HEK293T (cell line): ENCODE data around the gene ST3GAL4.

ENCODE experiments used
- CTCF ChIA-PET: fragments of 350-600 bp; formaldehyde crosslinking; extraction: SDS; loops from one replicate; lab custom pipeline; 2021; ENCODE audit warnings: antibody characterized with exemption, inconsistent platforms; lab: Yijun Ruan, JAX
- POLR2A ChIA-PET: fragments of 350-600 bp; formaldehyde crosslinking; extraction: SDS; loops from one replicate; lab custom pipeline; 2020; ENCODE audit warnings: antibody characterized with exemption, inconsistent platforms; lab: Yijun Ruan, JAX
- DNase-seq: peaks from one replicate; pipeline ENCODE4 v3.0.0; 2012; ENCODE audit warnings: mixed read lengths; ENCODE audit errors: extremely low spot score
- ARNT ChIP-seq: fragments of 450-650 bp; IDR thresholded peaks from 2 replicates; pipeline ENCODE4 v1.6.1; 2017; ENCODE audit warnings: mild to moderate bottlenecking
- BHLHE40 ChIP-seq: fragments of 450-650 bp; IDR thresholded peaks from 2 replicates; pipeline ENCODE4 v1.6.1; 2016; ENCODE audit warnings: mild to moderate bottlenecking, moderate library complexity, borderline replicate concordance
- CTBP1 ChIP-seq: fragments of 450-650 bp; IDR thresholded peaks from 2 replicates; pipeline ENCODE4 v1.6.1; 2016; ENCODE audit warnings: borderline replicate concordance
- ELF4 ChIP-seq: fragments of 450-650 bp; IDR thresholded peaks from 2 replicates; pipeline ENCODE4 v1.6.1; 2017; ENCODE audit warnings: antibody characterized with exemption
- FOXA1 ChIP-seq: fragments of 450-650 bp; IDR thresholded peaks from 2 replicates; pipeline ENCODE4 v1.6.1; 2016; ENCODE audit warnings: mild to moderate bottlenecking
- FOXK2 ChIP-seq: fragments of 450-650 bp; IDR thresholded peaks from 2 replicates; pipeline ENCODE4 v1.6.1; 2016; ENCODE audit warnings: mild to moderate bottlenecking
- FOXM1 ChIP-seq: fragments of 450-650 bp; IDR thresholded peaks from 2 replicates; pipeline ENCODE4 v1.6.1; 2017; ENCODE audit warnings: mild to moderate bottlenecking, borderline replicate concordance
- HDGF ChIP-seq: fragments of 450-650 bp; IDR thresholded peaks from 2 replicates; pipeline ENCODE4 v1.6.1; 2017; ENCODE audit warnings: antibody characterized with exemption, borderline replicate concordance
- L3MBTL2 ChIP-seq: fragments of 450-650 bp; conservative IDR thresholded peaks from 2 replicates; pipeline ENCODE4 v1.6.1; 2016; ENCODE audit warnings: mild to moderate bottlenecking
- LEF1 ChIP-seq: fragments of 450-650 bp; IDR thresholded peaks from 2 replicates; pipeline ENCODE4 v1.6.1; 2017; ENCODE audit warnings: mild to moderate bottlenecking, borderline replicate concordance
- NFRKB ChIP-seq: fragments of 450-650 bp; IDR thresholded peaks from 2 replicates; pipeline ENCODE4 v1.6.1; 2016; ENCODE audit warnings: mild to moderate bottlenecking, moderate library complexity
- PKNOX1 ChIP-seq: fragments of 450-650 bp; IDR thresholded peaks from 2 replicates; pipeline ENCODE4 v1.6.1; 2016
- SP1 ChIP-seq: fragments of 450-650 bp; IDR thresholded peaks from 2 replicates; pipeline ENCODE4 v1.6.1; 2017
- SUZ12 ChIP-seq: fragments of 450-650 bp; IDR thresholded peaks from 2 replicates; pipeline ENCODE4 v1.6.1; 2016; ENCODE audit warnings: mild to moderate bottlenecking
- TARDBP ChIP-seq: fragments of 450-650 bp; IDR thresholded peaks from 2 replicates; pipeline ENCODE4 v1.6.1; 2016
- ZNF384 ChIP-seq: fragments of 450-650 bp; IDR thresholded peaks from 2 replicates; pipeline ENCODE4 v1.6.1; 2016

ST3GAL4 gene

GRCh38 chr11:126327281-126328000 lies 28.0 kb upstream of the ST3GAL4 start:
- TF ChIP-seq SUZ12: no peak
- no peak for TF ChIP-seq CTBP1
- no peak for TF ChIP-seq ZNF384
- TF ChIP-seq FOXK2: no peak
- TF ChIP-seq BHLHE40: no peak
- no peak for TF ChIP-seq NFRKB
- no peak for TF ChIP-seq FOXM1
- no peak for TF ChIP-seq L3MBTL2
- TF ChIP-seq TARDBP: no peak
- TF ChIP-seq HDGF: no peak
- ChIA-PET CTCF (no interaction called here), POLR2A (no interaction called here)
- no peak for DNase-seq

GRCh38 chr11:126328001-126328390 lies 27.5 kb upstream of the ST3GAL4 start:
- no peak for TF ChIP-seq LEF1
- no peak for TF ChIP-seq ELF4
- TF ChIP-seq TARDBP: no peak
- no peak for TF ChIP-seq L3MBTL2
- no peak for TF ChIP-seq HDGF
- no peak for TF ChIP-seq PKNOX1
- no peak for TF ChIP-seq NFRKB
- TF ChIP-seq FOXM1: no peak
- TF ChIP-seq ARNT: no peak
- no peak for TF ChIP-seq ZNF384
- TF ChIP-seq FOXK2: no peak
- TF ChIP-seq SUZ12: no peak
- TF ChIP-seq FOXA1: no peak
- TF ChIP-seq SP1: no peak
- ChIA-PET POLR2A (interaction anchor here (0.9 kb wide), 1 partner anchor 89 kb away, joined by 3 read pairs; no protein-coding TSS in a partner anchor), CTCF (no interaction called here)
- DNase-seq: no peak

- CTCF ChIA-PET: no interaction called here
- TF ChIP-seq ELF4 (no peak), SUZ12 (no peak), L3MBTL2 (no peak), PKNOX1 (no peak), HDGF (no peak), BHLHE40 (no peak), ZNF384 (no peak)
- DNase-seq: no peak
- POLR2A ChIA-PET: interaction anchor here (0.9 kb wide), 1 partner anchor 88 kb away, joined by 3 read pairs; no protein-coding TSS in a partner anchor
Observed at GRCh38 chr11:126328444-126328843, 27.0 kb upstream of the ST3GAL4 start.

- TF ChIP-seq HDGF (no peak), ARNT (no peak), SUZ12 (no peak), NFRKB (no peak), TARDBP (no peak)
- ChIA-PET CTCF (interaction anchor here (1.3 kb wide), 1 partner anchor 19 kb away, joined by 3 read pairs; no protein-coding TSS in a partner anchor), POLR2A (interaction anchor here (0.9 kb wide), 1 partner anchor 88 kb away, joined by 3 read pairs; no protein-coding TSS in a partner anchor)
- no peak for DNase-seq
Observed at GRCh38 chr11:126328938-126329643, 26.4 kb upstream of the ST3GAL4 start.

- CTCF ChIA-PET: interaction anchor here (1.3 kb wide), 1 partner anchor 19 kb away, joined by 3 read pairs; no protein-coding TSS in a partner anchor
- POLR2A ChIA-PET: no interaction called here
- no peak for DNase-seq
- TF ChIP-seq SUZ12: no peak
- no peak for TF ChIP-seq BHLHE40
- no peak for TF ChIP-seq LEF1
- no peak for TF ChIP-seq FOXK2
- TF ChIP-seq ZNF384: no peak
- TF ChIP-seq ARNT: no peak
- no peak for TF ChIP-seq PKNOX1
- TF ChIP-seq FOXA1: no peak
- TF ChIP-seq SP1: no peak
- TF ChIP-seq NFRKB: no peak
- no peak for TF ChIP-seq CTBP1
Observed at GRCh38 chr11:126329644-126330211, 25.8 kb upstream of the ST3GAL4 start.

- no peak for DNase-seq
- ChIA-PET POLR2A (no interaction called here), CTCF (no interaction called here)
- TF ChIP-seq SUZ12 (no peak), ARNT (no peak), LEF1 (no peak), TARDBP (no peak), CTBP1 (no peak), FOXM1 (no peak), FOXA1 (no peak), BHLHE40 (no peak), NFRKB (no peak), FOXK2 (no peak), ZNF384 (no peak), PKNOX1 (no peak), L3MBTL2 (no peak), HDGF (no peak), ELF4 (no peak)
Observed at GRCh38 chr11:126331286-126331685, 24.2 kb upstream of the ST3GAL4 start.
